ENCODE measurements around the gene NOB1. TPM values are rescaled to one million over a fixed set of nuclear protein-coding genes. Genes with fewer than 3 reads are reported as not detected.

Gene NOB1
- total and polyA plus RNA-seq, 4 donors, result 6.9 to 19.7 (median 12.5) TPM

Small RNA genes within 50 kb of the gene (small RNA-seq; reads per million reads assigned to genes)
- gene RF00091, result not detected

Other genes with a start within 250 kb of the NOB1 start
- gene NFAT5, start 189.0 kb downstream of the NOB1 start, total RNA-seq, result 10 to 100 TPM; 15.6 to 21.0 TPM
- gene NFAT5, start 189.0 kb downstream of the NOB1 start, polyA plus RNA-seq, result 1 to 10 TPM; 1.5 to 6.7 TPM
- gene NQO1, start 28.4 kb downstream of the NOB1 start, total RNA-seq, result 1 to 10 TPM; 1.9 TPM
- gene NQO1, start 28.4 kb downstream of the NOB1 start, polyA plus RNA-seq, result 1 to 10 TPM in 1 of 2 donors, under 1 TPM in 1; 0.92 to 5.5 TPM
- 10 to 100 TPM; 15.8 to 22.7 TPM for gene WWP2, start 7.4 kb upstream of the NOB1 start, total RNA-seq
- gene WWP2, start 7.4 kb upstream of the NOB1 start, polyA plus RNA-seq, result 10 to 100 TPM in 1 of 2 donors, 1 to 10 TPM in 1; 8.6 to 11.5 TPM
- gene CLEC18A, start 196.4 kb upstream of the NOB1 start, total RNA-seq, result 1 to 10 TPM in 1 of 2 donors, under 1 TPM in 1; 0.05 to 1.0 TPM
- under 1 TPM; 0.07 to 0.42 TPM for gene CLEC18A, start 196.4 kb upstream of the NOB1 start, polyA plus RNA-seq

Data from liver (tissue), 5 donors.